Posterior vena cava (tissue), 2 donors: ENCODE data around the gene PSD. TPM values are rescaled to one million over a fixed set of nuclear protein-coding genes. Genes with fewer than 3 reads are reported as not detected.

Experiments
- DNase-seq: peaks from one replicate; pipeline ENCODE4 v3.0.0-alpha.2; 2020; ENCODE audit warnings: low spot score
- intact Hi-C, 2 donors: fragments of 100-400 bp; cut with DNase I; formaldehyde crosslinking; loops; one replicate each; pipeline versions ENCODE4 v1.14.1 to v1.14.2; 2022 to 2023
- microRNA-seq, 2 donors: library from miRNA; unstranded; fragments of <30 nt; microRNA quantifications; one replicate each; pipeline ENCODE4 v1.2.0, GENCODE V29; 2020 to 2021; ENCODE audit warnings: borderline microRNAs expressed in 2 of 2
- total RNA-seq, 2 donors: library from RNA; stranded (reverse); fragmentation: NEBNext Ultra II Directional; extraction: Animal tissue kit (Norgen Biotek cat#: 25700); gene quantifications; one replicate each; pipeline ENCODE4 v1.2.1, GENCODE V29; 2021
- donor health status: DM: yes; HTN: yes; CAD: no.
- donor health status: DM: yes; HTN: yes; CAD: no.

PSD gene
- total RNA-seq, 2 donors from 2014 or later, result 0.24 to 0.83 TPM

GRCh38 chr10:102371295-102371694 is 47.3 kb downstream of the PSD start:
- no peak for DNase-seq
- intact Hi-C loops, result no loop called here

GRCh38 chr10:102368077-102368476 is 50.5 kb downstream of the PSD start:
- intact Hi-C loops, result loop anchor here in 1 of 2 donors (10.0 kb wide), 1 partner anchor 523 kb away; the partner anchor contains the start of gene KCNIP2
- no peak for DNase-seq

GRCh38 chr10:102367441-102367840 is 51.1 kb downstream of the PSD start:
- DNase-seq, result no peak
- intact Hi-C loops, result loop anchor here in 1 of 2 donors (10.0 kb wide), 1 partner anchor 523 kb away; the partner anchor contains the start of gene KCNIP2

- intact Hi-C loops, result loop anchor here in 1 of 2 donors (10.0 kb wide), 1 partner anchor 194 kb away; no protein-coding TSS in a partner anchor
- DNase-seq, result no peak
Measured at GRCh38 chr10:102358712-102359382, 59.7 kb downstream of the PSD start.

GRCh38 chr10:102354451-102354850 is 64.1 kb downstream of the PSD start:
- intact Hi-C loops, result loop anchor here (5.0 to 10.0 kb wide), 2 partner anchors 122 to 190 kb away; no protein-coding TSS in a partner anchor

More at GRCh38 chr10:102354451-102354850, 64.1 kb downstream of the PSD start:
- no peak for DNase-seq

Small RNAs within 50 kb of the gene (microRNA-seq; reads per million reads assigned to microRNA genes)
- 2,287 to 9,135 reads per million in 2 donors for gene MIR146B

Other genes with a start within 250 kb of the PSD start
- gene ELOVL3, start 192.5 kb downstream of the PSD start, total RNA-seq, result under 1 TPM in 1 of 2 donors, not detected in 1; 0.29 TPM
- gene PITX3, start 177.3 kb downstream of the PSD start, total RNA-seq, result not detected
- 10 to 100 TPM; 32.6 to 34.7 TPM for gene GBF1, start 173.3 kb downstream of the PSD start, total RNA-seq
- gene NFKB2, start 23.1 kb downstream of the PSD start, total RNA-seq, result 10 to 100 TPM; 21.5 to 44.7 TPM
- gene FBXL15, start 2.1 kb upstream of the PSD start, total RNA-seq, result 10 to 100 TPM; 10.8 to 12.4 TPM
- gene CUEDC2, start 13.8 kb upstream of the PSD start, total RNA-seq, result 10 to 100 TPM; 35.7 to 40.9 TPM
- gene C10orf95, start 32.8 kb upstream of the PSD start, total RNA-seq, result not detected
- 100 to 1,000 TPM; 102 to 107 TPM for gene ACTR1A, start 83.9 kb upstream of the PSD start, total RNA-seq
- 10 to 100 TPM; 10.4 to 11.3 TPM for gene SUFU, start 85.2 kb upstream of the PSD start, total RNA-seq
- 100 to 1,000 TPM; 122 to 125 TPM for gene TRIM8, start 225.7 kb upstream of the PSD start, total RNA-seq